Measurements from ENCODE around the gene ZYG11A. TPM values are rescaled to one million over a fixed set of nuclear protein-coding genes. Genes with fewer than 3 reads are reported as not detected.

Gene ZYG11A
- total and polyA plus RNA-seq, 2 of the 13 experiments (the other 11 are each of a cell fraction or from before 2014, with no cell fraction given), result not detected

DNA sequence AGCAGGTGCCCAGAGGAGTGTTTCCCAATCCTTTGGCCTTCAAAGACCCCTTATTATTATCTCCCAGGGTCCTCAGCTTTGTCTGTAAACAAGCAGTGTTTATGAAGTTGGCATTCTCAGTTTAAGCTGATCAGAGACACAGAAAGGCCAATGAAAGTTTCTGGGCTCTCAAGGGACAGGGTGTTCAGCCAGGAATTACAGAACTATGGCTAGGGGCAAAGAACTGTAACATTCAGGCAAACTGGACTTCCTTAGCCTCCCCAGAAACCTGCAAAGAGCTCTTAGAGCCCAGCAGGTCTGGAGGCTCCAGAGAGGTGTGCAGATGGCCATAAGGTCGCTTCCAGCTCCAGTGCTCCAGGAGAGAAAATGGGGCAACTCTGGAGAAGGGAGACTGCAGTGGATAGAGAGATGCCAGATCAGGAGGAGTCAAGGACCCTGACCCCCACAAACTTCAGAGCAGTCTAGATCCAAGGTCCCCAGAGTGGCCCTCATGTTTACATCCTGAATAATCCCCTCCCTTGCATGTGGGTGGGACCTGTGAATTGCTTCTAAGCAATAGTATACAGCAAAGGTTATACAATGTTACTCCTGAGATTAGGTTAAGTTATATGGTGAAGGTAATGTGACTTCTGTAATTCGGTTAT, 72.8 kb downstream of the ZYG11A start:
- Histone ChIP-seq H3K9me3 (ENCODE audit: low read length) (no peaks in the 10 kb centered on the region), H4K20me1 (ENCODE audit: insufficient read depth, low read length) (no peaks in the 10 kb centered on the region), H2AFZ (ENCODE audit: low read length) (no peak overlapping the region), H3K36me3 (replicated peaks in 1 of 2; ENCODE audit: control insufficient read depth in 1 of 2, insufficient read depth in 2 of 2, low read length in 2 of 2) (0 out of 5 replicates have a peak, but pooled peaks cover 0 to 7% of the 10 kb centered on the region in 2 experiments), H3K4me2 (ENCODE audit: low read depth, low read length) (no peak overlapping the region), H3K27ac (ENCODE audit: extremely low read length, insufficient read depth, low read length) (peak overlapping the region; percentile 35), H3K9ac (ENCODE audit: insufficient read depth, low read depth, low read length) (no peak overlapping the region), H3K79me2 (ENCODE audit: insufficient read depth, low read length) (peaks cover 4% of the 10 kb centered on the region), H3K27me3 (ENCODE audit: control insufficient read depth in 1 of 2, insufficient read depth in 2 of 2, low read length in 2 of 2) (no peaks in the 10 kb centered on the region), H3K4me3 (replicated peaks in 1 of 3; ENCODE audit: insufficient read depth in 1 of 3, low read depth in 2 of 3, low read length in 3 of 3) (no peak overlapping the region), H3K4me1 (ENCODE audit: insufficient read depth, low read length) (peaks cover 63% of the 10 kb centered on the region)
- DNase-seq (ENCODE audit: low spot score) (no peak), ATAC-seq (no peak; the same call in 2 of the 3 replicates), FAIRE-seq (no peak)
- in situ Hi-C loops (cut with HindIII; ENCODE audit: extremely low pct_ligation_motif_present, low pct_unique_long_range_greater_than_20kb) (no loop called here), intact Hi-C loops (cut with micrococcal nuclease; ENCODE audit: unreplicated experiment) (no loop called here)
- TF ChIP-seq, protein P1, sequence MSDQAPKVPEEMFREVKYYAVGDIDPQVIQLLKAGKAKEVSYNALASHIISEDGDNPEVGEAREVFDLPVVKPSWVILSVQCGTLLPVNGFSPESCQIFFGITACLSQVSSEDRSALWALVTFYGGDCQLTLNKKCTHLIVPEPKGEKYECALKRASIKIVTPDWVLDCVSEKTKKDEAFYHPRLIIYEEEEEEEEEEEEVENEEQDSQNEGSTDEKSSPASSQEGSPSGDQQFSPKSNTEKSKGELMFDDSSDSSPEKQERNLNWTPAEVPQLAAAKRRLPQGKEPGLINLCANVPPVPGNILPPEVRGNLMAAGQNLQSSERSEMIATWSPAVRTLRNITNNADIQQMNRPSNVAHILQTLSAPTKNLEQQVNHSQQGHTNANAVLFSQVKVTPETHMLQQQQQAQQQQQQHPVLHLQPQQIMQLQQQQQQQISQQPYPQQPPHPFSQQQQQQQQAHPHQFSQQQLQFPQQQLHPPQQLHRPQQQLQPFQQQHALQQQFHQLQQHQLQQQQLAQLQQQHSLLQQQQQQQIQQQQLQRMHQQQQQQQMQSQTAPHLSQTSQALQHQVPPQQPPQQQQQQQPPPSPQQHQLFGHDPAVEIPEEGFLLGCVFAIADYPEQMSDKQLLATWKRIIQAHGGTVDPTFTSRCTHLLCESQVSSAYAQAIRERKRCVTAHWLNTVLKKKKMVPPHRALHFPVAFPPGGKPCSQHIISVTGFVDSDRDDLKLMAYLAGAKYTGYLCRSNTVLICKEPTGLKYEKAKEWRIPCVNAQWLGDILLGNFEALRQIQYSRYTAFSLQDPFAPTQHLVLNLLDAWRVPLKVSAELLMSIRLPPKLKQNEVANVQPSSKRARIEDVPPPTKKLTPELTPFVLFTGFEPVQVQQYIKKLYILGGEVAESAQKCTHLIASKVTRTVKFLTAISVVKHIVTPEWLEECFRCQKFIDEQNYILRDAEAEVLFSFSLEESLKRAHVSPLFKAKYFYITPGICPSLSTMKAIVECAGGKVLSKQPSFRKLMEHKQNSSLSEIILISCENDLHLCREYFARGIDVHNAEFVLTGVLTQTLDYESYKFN (CRISPR knock-in tag; conservative IDR thresholded peaks at IDR 0.05), result 0 out of 2 replicates have a peak, but pooled peaks have one; percentile 18
- TF ChIP-seq FOXA3 (CRISPR knock-in tag; IDR thresholded peaks at IDR 0.05) (peak; percentile 45; the same call in 1 of the 2 replicates), KLF6 (CRISPR knock-in tag; IDR thresholded peaks at IDR 0.05) (no peak), HNF4A (CRISPR knock-in tag; IDR thresholded peaks at IDR 0.05) (0 out of 2 replicates have a peak, but pooled peaks have one; percentile 33), NR2F6 (IDR thresholded peaks at IDR 0.05) (no peak), NR2F6 (CRISPR knock-in tag; IDR thresholded peaks at IDR 0.05) (peak; percentile 16; the same call in 1 of the 2 replicates), FOXK1 (CRISPR knock-in tag; IDR thresholded peaks at IDR 0.05; ENCODE audit: borderline replicate concordance, low read depth) (peak; percentile 50; the same call in 1 of the 2 replicates)
- TF ChIP-seq, protein P2, sequence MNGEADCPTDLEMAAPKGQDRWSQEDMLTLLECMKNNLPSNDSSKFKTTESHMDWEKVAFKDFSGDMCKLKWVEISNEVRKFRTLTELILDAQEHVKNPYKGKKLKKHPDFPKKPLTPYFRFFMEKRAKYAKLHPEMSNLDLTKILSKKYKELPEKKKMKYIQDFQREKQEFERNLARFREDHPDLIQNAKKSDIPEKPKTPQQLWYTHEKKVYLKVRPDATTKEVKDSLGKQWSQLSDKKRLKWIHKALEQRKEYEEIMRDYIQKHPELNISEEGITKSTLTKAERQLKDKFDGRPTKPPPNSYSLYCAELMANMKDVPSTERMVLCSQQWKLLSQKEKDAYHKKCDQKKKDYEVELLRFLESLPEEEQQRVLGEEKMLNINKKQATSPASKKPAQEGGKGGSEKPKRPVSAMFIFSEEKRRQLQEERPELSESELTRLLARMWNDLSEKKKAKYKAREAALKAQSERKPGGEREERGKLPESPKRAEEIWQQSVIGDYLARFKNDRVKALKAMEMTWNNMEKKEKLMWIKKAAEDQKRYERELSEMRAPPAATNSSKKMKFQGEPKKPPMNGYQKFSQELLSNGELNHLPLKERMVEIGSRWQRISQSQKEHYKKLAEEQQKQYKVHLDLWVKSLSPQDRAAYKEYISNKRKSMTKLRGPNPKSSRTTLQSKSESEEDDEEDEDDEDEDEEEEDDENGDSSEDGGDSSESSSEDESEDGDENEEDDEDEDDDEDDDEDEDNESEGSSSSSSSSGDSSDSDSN (CRISPR knock-in tag; IDR thresholded peaks at IDR 0.05), result no peak
- TF ChIP-seq, protein P3, sequence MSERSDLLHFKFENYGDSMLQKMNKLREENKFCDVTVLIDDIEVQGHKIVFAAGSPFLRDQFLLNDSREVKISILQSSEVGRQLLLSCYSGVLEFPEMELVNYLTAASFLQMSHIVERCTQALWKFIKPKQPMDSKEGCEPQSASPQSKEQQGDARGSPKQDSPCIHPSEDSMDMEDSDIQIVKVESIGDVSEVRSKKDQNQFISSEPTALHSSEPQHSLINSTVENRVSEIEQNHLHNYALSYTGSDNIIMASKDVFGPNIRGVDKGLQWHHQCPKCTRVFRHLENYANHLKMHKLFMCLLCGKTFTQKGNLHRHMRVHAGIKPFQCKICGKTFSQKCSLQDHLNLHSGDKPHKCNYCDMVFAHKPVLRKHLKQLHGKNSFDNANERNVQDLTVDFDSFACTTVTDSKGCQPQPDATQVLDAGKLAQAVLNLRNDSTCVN (CRISPR knock-in tag; IDR thresholded peaks at IDR 0.05; ENCODE audit: borderline replicate concordance), result peak; percentile 92
- CTCF ChIA-PET (ENCODE audit: low intra/inter-chr PET ratio, low total read pairs), result no interaction called here
- WGBS (ENCODE audit: low lambda C conversion rate), result 77% methylated on average over 2 of the region's 2 CpGs
- POLR2A ChIA-PET, result interaction anchor here (0.5 kb wide), 1 partner anchor 112 kb away, joined by 3 read pairs; no protein-coding TSS in a partner anchor
- no TSS peak for BruUV-seq (replicated peaks)

Data from HepG2 (cell line).